Measurements from ENCODE around the gene MAST1. TPM values are rescaled to one million over a fixed set of nuclear protein-coding genes. Genes with fewer than 3 reads are reported as not detected.

Gene MAST1
- total RNA-seq, 2 experiments from 2014 or later, result 0.22 to 0.60 TPM

DNA sequence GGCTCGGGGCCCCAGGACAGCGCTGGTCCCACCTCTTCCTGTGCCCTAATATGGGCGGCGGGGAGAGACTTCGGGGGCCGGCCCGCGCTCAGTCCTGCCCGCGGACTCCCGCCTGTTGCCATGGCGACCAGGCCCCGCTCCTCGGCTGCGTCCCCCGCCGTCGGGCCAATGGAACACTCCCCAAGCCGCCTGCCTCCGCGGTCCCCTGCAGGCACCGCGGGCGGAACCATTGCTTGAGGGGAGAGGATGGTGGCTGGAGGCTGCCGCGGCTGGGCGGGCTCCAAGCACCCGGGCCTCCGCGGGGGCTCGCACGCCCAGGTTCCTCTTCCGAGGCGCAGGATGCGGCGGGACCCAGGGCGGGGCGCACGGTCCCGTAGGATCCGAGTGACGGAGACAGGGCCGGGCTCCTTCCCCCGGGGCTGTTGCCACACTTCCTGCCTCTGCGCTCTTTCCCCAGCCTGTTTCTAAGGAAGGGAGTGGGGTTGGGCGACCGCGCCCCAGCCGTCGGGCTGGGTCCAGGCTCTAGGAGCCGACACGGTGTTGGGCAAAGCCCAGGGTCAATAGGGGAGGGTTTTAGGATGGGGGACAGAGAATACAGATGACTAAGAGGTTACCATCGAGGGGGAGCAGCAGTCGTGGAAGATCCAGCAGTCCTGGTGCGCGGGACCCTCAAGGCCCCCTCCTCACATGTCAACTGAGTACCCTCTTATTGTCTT is 48.3 kb upstream of the MAST1 start:
- intact Hi-C loops (cut with DNase I, micrococcal nuclease), result loop anchor here in 1 of 2 experiments (5.0 to 10.0 kb wide), 2 partner anchors 123 to 145 kb away; partner anchors contain the start of genes CALR, FARSA, MAN2B1 and WDR83

GRCh38 chr19:12790628-12791344 is 47.5 kb upstream of the MAST1 start:
- Histone ChIP-seq H3K27ac (ENCODE audit: low read depth in 1 of 2, low read length in 2 of 2) (peak overlapping the region; percentile 99 to 100), H3K9me3 (ENCODE audit: control insufficient read depth in 1 of 2, insufficient read depth in 1 of 2, low read length in 2 of 2) (no peaks in the 10 kb centered on the region), H3K4me3 (ENCODE audit: low read length) (peak overlapping the region; percentile 98), H3K36me3 (ENCODE audit: insufficient read depth, low read length) (peaks cover 5% of the 10 kb centered on the region), H3K27me3 (ENCODE audit: control insufficient read depth in 1 of 2, insufficient read depth in 2 of 2, low read length in 2 of 2) (no peaks in the 10 kb centered on the region), H3K4me1 (ENCODE audit: insufficient read depth, low read length) (peaks cover 66% of the 10 kb centered on the region)
- peaks cover 46% of the 10 kb centered on the region for H3K4me1 Mint-ChIP-seq (ENCODE audit: low read depth)
- peaks cover 38% of the 10 kb centered on the region for H3K36me3 Mint-ChIP-seq (ENCODE audit: low read depth)
- ChIA-PET CTCF (interaction anchor here (1.2 to 9.4 kb wide), 4 partner anchors 9 to 30 kb away, joined by 4 to 178 read pairs (median 7); partner anchors contain the start of gene HOOK2), POLR2A (interaction anchor here (0.8 to 8.3 kb wide), 23 partner anchors 9 to 1301 kb away, joined by 3 to 348 read pairs (median 7); partner anchors contain the start of genes DHPS, GCDH, GET3 and HOOK2)
- H3K27ac Mint-ChIP-seq, result peak overlapping the region; percentile 99
- H3K9me3 Mint-ChIP-seq, result no peaks in the 10 kb centered on the region
- TF ChIP-seq, protein P1, sequence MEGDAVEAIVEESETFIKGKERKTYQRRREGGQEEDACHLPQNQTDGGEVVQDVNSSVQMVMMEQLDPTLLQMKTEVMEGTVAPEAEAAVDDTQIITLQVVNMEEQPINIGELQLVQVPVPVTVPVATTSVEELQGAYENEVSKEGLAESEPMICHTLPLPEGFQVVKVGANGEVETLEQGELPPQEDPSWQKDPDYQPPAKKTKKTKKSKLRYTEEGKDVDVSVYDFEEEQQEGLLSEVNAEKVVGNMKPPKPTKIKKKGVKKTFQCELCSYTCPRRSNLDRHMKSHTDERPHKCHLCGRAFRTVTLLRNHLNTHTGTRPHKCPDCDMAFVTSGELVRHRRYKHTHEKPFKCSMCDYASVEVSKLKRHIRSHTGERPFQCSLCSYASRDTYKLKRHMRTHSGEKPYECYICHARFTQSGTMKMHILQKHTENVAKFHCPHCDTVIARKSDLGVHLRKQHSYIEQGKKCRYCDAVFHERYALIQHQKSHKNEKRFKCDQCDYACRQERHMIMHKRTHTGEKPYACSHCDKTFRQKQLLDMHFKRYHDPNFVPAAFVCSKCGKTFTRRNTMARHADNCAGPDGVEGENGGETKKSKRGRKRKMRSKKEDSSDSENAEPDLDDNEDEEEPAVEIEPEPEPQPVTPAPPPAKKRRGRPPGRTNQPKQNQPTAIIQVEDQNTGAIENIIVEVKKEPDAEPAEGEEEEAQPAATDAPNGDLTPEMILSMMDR (IDR thresholded peaks at IDR 0.05), result no peak
- peak overlapping the region; percentile 97 for H3K4me3 Mint-ChIP-seq
- peaks cover 13% of the 10 kb centered on the region for H3K27me3 Mint-ChIP-seq
- peak in 5 of 14 experiments; percentile 22 to 60 (median 38) for DNase-seq
- intact Hi-C loops (cut with DNase I, micrococcal nuclease), result loop anchor here in 1 of 2 experiments (5.0 kb wide), 1 partner anchor 123 kb away; the partner anchor contains the start of genes MAN2B1 and WDR83
- no peak for ATAC-seq (ENCODE audit: poor library complexity)

More for the DNA sequence above, 48.3 kb upstream of the MAST1 start:
- H3K4me3 ChIP-seq (ENCODE audit: low read length), result peak overlapping the region; percentile 98
- no peaks in the 10 kb centered on the region for H3K27me3 ChIP-seq (ENCODE audit: control insufficient read depth in 1 of 2, insufficient read depth in 2 of 2, low read length in 2 of 2)
- DNase-seq, result peak; percentile 75 to 97 (median 86)
- H3K36me3 ChIP-seq (ENCODE audit: insufficient read depth, low read length), result peaks cover 5% of the 10 kb centered on the region
- H3K4me1 ChIP-seq (ENCODE audit: insufficient read depth, low read length), result peaks cover 66% of the 10 kb centered on the region
- ChIA-PET POLR2A (interaction anchor here (1.2 to 8.3 kb wide), 7 partner anchors 8 to 167 kb away, joined by 3 to 348 read pairs (median 31); partner anchors contain the start of genes DHPS, GET3, HOOK2 and PRDX2), CTCF (interaction anchor here (2.1 to 9.4 kb wide), 2 partner anchors 12 to 13 kb away, joined by 24 to 178 read pairs; partner anchors contain the start of gene HOOK2)
- H3K9me3 Mint-ChIP-seq, result no peaks in the 10 kb centered on the region
- no peaks in the 10 kb centered on the region for H3K9me3 ChIP-seq (ENCODE audit: control insufficient read depth in 1 of 2, insufficient read depth in 1 of 2, low read length in 2 of 2)
- TF ChIP-seq, protein P1 (IDR thresholded peaks at IDR 0.05), result no peak
- H3K27ac Mint-ChIP-seq, result peak overlapping the region; percentile 99
- H3K4me1 Mint-ChIP-seq (ENCODE audit: low read depth), result peaks cover 42% of the 10 kb centered on the region
- peak overlapping the region; percentile 99 to 100 for H3K27ac ChIP-seq (ENCODE audit: low read depth in 1 of 2, low read length in 2 of 2)
- peaks cover 38% of the 10 kb centered on the region for H3K36me3 Mint-ChIP-seq (ENCODE audit: low read depth)
- peak; percentile 25 for ATAC-seq (ENCODE audit: poor library complexity)
- peaks cover 13% of the 10 kb centered on the region for H3K27me3 Mint-ChIP-seq
- peak overlapping the region; percentile 97 for H3K4me3 Mint-ChIP-seq
